T-cell (primary cell): ENCODE measurements around the gene NFKBIL1. TPM values are rescaled to one million over a fixed set of nuclear protein-coding genes. Genes with fewer than 3 reads are reported as not detected.

ENCODE experiments used
- ATAC-seq, 4 experiments: fragments of 200-7000 bp in 3 of 4; fragments of 150-1000 bp in 1 of 4; cut with Tn5 transposase; replicated peaks in 1 of 4; 1 replicate in 3 of 4; 2 replicates in 1 of 4; pipeline ENCODE4 v1.10.0; 2021; ENCODE audit warnings: moderate library complexity in 3 of 4, mild to moderate bottlenecking in 2 of 4, moderate number of reproducible peaks in 1 of 4
- CTCF ChIA-PET, 2 donors: fragments of 300-600 bp; sonication (Branson Sonifier 250); formaldehyde crosslinking; loops; one replicate each; lab custom pipeline; 2022; ENCODE audit warnings: antibody characterized with exemption in 2 of 2; lab: Charles Lee
- POLR2A ChIA-PET, 2 donors: fragments of 300-600 bp; sonication (Branson Sonifier 250); formaldehyde crosslinking; loops; one replicate each; lab custom pipeline; 2022; ENCODE audit warnings: antibody characterized with exemption in 2 of 2; lab: Charles Lee
- DNase-seq, 35 experiments: peaks; one replicate each; pipeline versions ENCODE4 v3.0.0 to v3.0.0-alpha.2; 2013 to 2023
- H3K27ac ChIP-seq: one replicate; pipeline ENCODE4 v1.5.1; 2013; ENCODE audit warnings: low read length
- H3K27me3 ChIP-seq, 2 experiments: replicated peaks in 1 of 2; 1 replicate in 1 of 2; 2 replicates in 1 of 2; pipeline versions ENCODE4 v1.6.1 to v1.7.0; 2013; ENCODE audit warnings: low read length in 1 of 2, mixed read lengths in 1 of 2; ENCODE audit not compliant: control insufficient read depth in 2 of 2, insufficient read depth in 2 of 2; ENCODE audit errors: extremely low read depth in 1 of 2
- H3K36me3 ChIP-seq, 2 donors: 1 replicate in 1 of 2; 2 replicates in 1 of 2; pipeline versions ENCODE4 v1.6.1 to v1.7.0; 2013; ENCODE audit warnings: low read length in 1 of 2; ENCODE audit not compliant: control insufficient read depth in 2 of 2, insufficient read depth in 1 of 2; ENCODE audit errors: extremely low read depth in 1 of 2
- H3K4me1 ChIP-seq, 2 experiments: 1 replicate in 1 of 2; 2 replicates in 1 of 2; pipeline versions ENCODE4 v1.6.1 to v1.7.0; 2013; ENCODE audit warnings: low read length in 2 of 2, mixed read lengths in 1 of 2; ENCODE audit not compliant: insufficient read depth in 2 of 2, control insufficient read depth in 1 of 2; ENCODE audit errors: extremely low read depth in 1 of 2
- H3K4me3 ChIP-seq, 2 donors: 1 replicate in 1 of 2; 2 replicates in 1 of 2; pipeline versions ENCODE4 v1.5.1 to v1.7.0; 2013; ENCODE audit warnings: mild to moderate bottlenecking in 2 of 2, low read length in 1 of 2, moderate library complexity in 1 of 2; ENCODE audit not compliant: control insufficient read depth in 1 of 2; ENCODE audit errors: extremely low read depth in 1 of 2
- H3K9me3 ChIP-seq: 2 replicates; pipeline ENCODE4 v1.7.0; 2013
- H3K27ac Mint-ChIP-seq, 2 donors: one replicate each; pipeline ENCODE4 v1.8.0; 2020 to 2021; ENCODE audit warnings: mild to moderate bottlenecking in 2 of 2, mixed read lengths in 2 of 2
- H3K27me3 Mint-ChIP-seq, 2 donors: one replicate each; pipeline ENCODE4 v1.8.0; 2021 to 2022; ENCODE audit warnings: mixed read lengths in 2 of 2
- H3K36me3 Mint-ChIP-seq: one replicate; pipeline ENCODE4 v1.8.0; 2021; ENCODE audit warnings: mixed read lengths
- H3K4me1 Mint-ChIP-seq, 3 donors: one replicate each; pipeline ENCODE4 v1.8.0; 2020 to 2022; ENCODE audit warnings: mixed read lengths in 3 of 3, mild to moderate bottlenecking in 1 of 3
- H3K4me3 Mint-ChIP-seq, 3 donors: one replicate each; pipeline ENCODE4 v1.8.0; 2020 to 2022; ENCODE audit warnings: mild to moderate bottlenecking in 3 of 3, mixed read lengths in 3 of 3, moderate library complexity in 3 of 3
- H3K9me3 Mint-ChIP-seq, 3 donors: one replicate each; pipeline ENCODE4 v1.8.0; 2020 to 2022; ENCODE audit warnings: mixed read lengths in 3 of 3
- WGBS: methylation state at CpG from one replicate; pipeline ENCODE4 v1.1.5; 2013; ENCODE audit warnings: missing lambda C conversion rate; ENCODE audit not compliant: insufficient coverage; 5-methylcytosine and 5-hydroxymethylcytosine counted together
- total RNA-seq, 35 experiments: library from RNA in 6 of 35; stranded (reverse) in 6 of 35; fragments of 120-200 nt in 1 of 35; gene quantifications; one replicate each; pipeline versions ENCODE4 v1.2.1 to v1.2.4 and lab custom pipeline; 2013 to 2026

NFKBIL1 gene
- total RNA-seq, 5 donors from 2014 or later (not counting 1 experiment from before 2014, with no cell fraction given) = 6.9 to 17.1 (median 11.6) TPM

DNA sequence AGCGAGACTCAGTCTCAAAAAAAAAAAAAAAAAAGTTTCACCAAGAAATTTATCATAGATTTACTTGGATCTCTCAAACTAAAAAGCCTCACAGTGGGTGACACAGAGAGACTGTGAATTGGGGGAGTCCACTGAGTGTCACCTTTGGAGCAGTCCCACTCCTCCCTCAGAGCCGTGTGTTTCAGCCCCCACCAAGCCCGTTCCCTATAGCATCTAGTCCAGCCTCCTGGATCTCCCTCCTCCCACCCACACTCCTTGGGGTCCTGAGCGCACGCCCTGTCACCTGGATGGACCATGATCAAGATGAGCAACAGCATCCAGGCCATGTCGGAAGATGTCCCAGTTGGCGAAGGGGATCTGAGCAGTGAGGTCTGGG is 45.0 kb downstream of the NFKBIL1 start:
- ATAC-seq = peak; percentile 2 to 23 (median 6)
- no peaks in the 10 kb centered on the region for H3K36me3 ChIP-seq
- H3K4me3 Mint-ChIP-seq = peak overlapping the region; percentile 51 to 66 (median 58)
- H3K9me3 Mint-ChIP-seq = no peaks in the 10 kb centered on the region
- H3K36me3 Mint-ChIP-seq = no peaks in the 10 kb centered on the region
- no CpG with 5 or more reads among the region's 7 CpGs for WGBS
- H3K9me3 ChIP-seq = no peaks in the 10 kb centered on the region
- no peaks in the 10 kb centered on the region for H3K27me3 Mint-ChIP-seq
- CTCF ChIA-PET = interaction anchor here (0.6 to 8.7 kb wide), 9 partner anchors 9 to 238 kb away, joined by 3 to 244 read pairs (median 4); partner anchors contain the start of genes ATP6V1G2 (in 1 of the 2), LST1 (in 1 of the 2), LTB (in 1 of the 2) and NFKBIL1 (in 1 of the 2)
- peak overlapping the region; percentile 60 for H3K27ac ChIP-seq
- H3K4me1 ChIP-seq = peaks cover 34 to 78% of the 10 kb centered on the region in 2 experiments
- peaks cover 59 to 78% (median 70%) of the 10 kb centered on the region in 3 donors for H3K4me1 Mint-ChIP-seq
- H3K27me3 ChIP-seq = no peaks in the 10 kb centered on the region
- POLR2A ChIA-PET = interaction anchor here in 1 of 2 donors (1.3 kb wide), 1 partner anchor 18 kb away, joined by 6 read pairs; the partner anchor contains the start of gene TNF
- DNase-seq = no peak
- peak overlapping the region in 1 of 2 donors; percentile 42 for H3K4me3 ChIP-seq
- H3K27ac Mint-ChIP-seq = peak overlapping the region; percentile 91 to 93

DNA sequence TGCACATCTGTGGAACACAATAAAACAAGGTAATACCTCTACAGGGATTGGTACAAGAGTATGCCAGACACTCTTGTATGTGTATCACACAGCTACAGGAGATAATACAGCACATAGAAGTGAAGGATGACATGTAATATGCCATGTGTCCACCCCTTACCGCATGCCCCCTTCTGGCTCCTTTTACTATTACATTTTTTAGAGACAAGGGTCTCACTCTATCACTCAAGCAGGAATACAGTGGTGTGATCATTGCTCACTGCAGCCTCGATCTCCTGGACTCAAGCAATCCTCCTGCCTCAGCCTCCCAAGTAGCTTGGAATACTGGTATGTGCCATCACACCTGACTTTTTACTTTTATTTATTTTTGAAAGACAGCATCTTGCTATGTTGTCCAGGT is 49.6 kb downstream of the NFKBIL1 start:
- Mint-ChIP-seq H3K4me3 (peak overlapping the region in 2 of 3 donors; percentile 31 to 65), H3K9me3 (no peaks in the 10 kb centered on the region), H3K4me1 (peaks cover 52 to 55% (median 53%) of the 10 kb centered on the region in 3 donors), H3K27ac (peak overlapping the region; percentile 77 to 88), H3K36me3 (no peaks in the 10 kb centered on the region), H3K27me3 (no peaks in the 10 kb centered on the region)
- DNase-seq (peak in 27 of 35 experiments; percentile 22 to 83 (median 43)), ATAC-seq (peak; percentile 70 to 81 (median 78))
- Histone ChIP-seq H3K27ac (peak overlapping the region; percentile 9), H3K36me3 (no peaks in the 10 kb centered on the region), H3K27me3 (no peaks in the 10 kb centered on the region), H3K4me1 (peaks cover 29 to 64% of the 10 kb centered on the region in 2 experiments), H3K9me3 (no peaks in the 10 kb centered on the region), H3K4me3 (no peak overlapping the region)
- CTCF ChIA-PET = interaction anchor here (1.0 to 8.7 kb wide), 12 partner anchors 8 to 102 kb away, joined by 3 to 244 read pairs (median 13); partner anchors contain the start of genes LTB (in 2 of the 2), ATP6V1G2 (in 1 of the 2), DDX39B (in 1 of the 2) and LST1 (in 1 of the 2)
- POLR2A ChIA-PET = interaction anchor here in 1 of 2 donors (0.6 to 1.6 kb wide), 5 partner anchors 14 to 259 kb away, joined by 3 to 5 read pairs (median 3); no protein-coding TSS in a partner anchor
- 0% methylated on average over 1 of the region's 2 CpGs for WGBS

DNA sequence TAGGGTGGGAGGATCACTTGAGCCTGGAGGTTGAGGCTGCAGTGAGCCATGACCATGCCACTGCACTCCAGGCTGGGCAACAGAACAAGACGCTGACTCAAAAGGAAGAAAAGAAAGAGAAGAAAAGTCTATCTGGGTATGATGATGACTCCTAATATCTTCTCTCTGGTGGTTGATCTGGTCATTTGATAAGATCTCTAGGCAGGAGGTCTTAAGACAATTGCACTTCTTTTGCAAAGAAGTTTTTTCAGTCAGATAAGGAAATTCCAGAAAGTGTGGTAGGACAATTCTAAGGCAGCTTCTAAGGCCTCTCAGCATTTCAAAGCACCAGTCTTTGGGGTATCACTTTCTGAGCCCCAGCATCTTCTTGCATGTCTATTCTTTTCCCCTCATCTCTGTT is 59.9 kb downstream of the NFKBIL1 start:
- Mint-ChIP-seq H3K36me3 (no peaks in the 10 kb centered on the region), H3K27ac (no peak overlapping the region), H3K9me3 (no peaks in the 10 kb centered on the region), H3K27me3 (peaks cover 0 to 2% of the 10 kb centered on the region in 2 donors), H3K4me1 (no peaks in the 10 kb centered on the region), H3K4me3 (no peak overlapping the region)
- Histone ChIP-seq H3K27ac (no peak overlapping the region), H3K4me1 (no peaks in the 10 kb centered on the region), H3K4me3 (no peak overlapping the region), H3K27me3 (peaks cover 0 to under 1% of the 10 kb centered on the region in 2 experiments), H3K36me3 (no peaks in the 10 kb centered on the region), H3K9me3 (no peaks in the 10 kb centered on the region)
- DNase-seq = no peak
- ATAC-seq = no peak
- ChIA-PET CTCF (interaction anchor here in 1 of 2 donors (0.7 kb wide), 1 partner anchor 49 kb away, joined by 4 read pairs; the partner anchor contains the start of gene APOM), POLR2A (no interaction called here)
- no CpG with 5 or more reads among the region's 1 CpG for WGBS

Other genes starting within 250 kb of the NFKBIL1 start
- 1,000 to 10,000 TPM; 6,093 to 7,629 (median 6,896) TPM for gene HLA-B, start 190.4 kb upstream of the NFKBIL1 start, total RNA-seq
- gene MICA, start 144.0 kb upstream of the NFKBIL1 start, total RNA-seq = 10 to 100 TPM in 4 of 5 donors, 1 to 10 TPM in 1; 5.5 to 24.0 (median 14.9) TPM
- 10 to 100 TPM; 15.7 to 21.7 (median 16.1) TPM for gene MICB, start 49.5 kb upstream of the NFKBIL1 start, total RNA-seq
- not detected for gene MCCD1, start 18.6 kb upstream of the NFKBIL1 start, total RNA-seq
- 100 to 1,000 TPM; 507 to 669 (median 631) TPM for gene DDX39B, start 5.6 kb upstream of the NFKBIL1 start, total RNA-seq
- gene ATP6V1G2, start 1.0 kb upstream of the NFKBIL1 start, total RNA-seq = 1 to 10 TPM; 3.1 to 5.7 (median 4.1) TPM
- 10 to 100 TPM; 12.5 to 23.9 (median 17.9) TPM for gene LTA, start 24.7 kb downstream of the NFKBIL1 start, total RNA-seq
- 10 to 100 TPM; 13.8 to 28.0 (median 25.0) TPM for gene TNF, start 28.0 kb downstream of the NFKBIL1 start, total RNA-seq
- gene LTB, start 34.8 kb downstream of the NFKBIL1 start, total RNA-seq = 100 to 1,000 TPM; 398 to 926 (median 813) TPM
- gene LST1, start 38.7 kb downstream of the NFKBIL1 start, total RNA-seq = 10 to 100 TPM; 13.4 to 28.0 (median 20.4) TPM
- gene NCR3, start 45.4 kb downstream of the NFKBIL1 start, total RNA-seq = 10 to 100 TPM; 13.6 to 38.0 (median 16.0) TPM
- 10 to 100 TPM in 4 of 5 donors, 1 to 10 TPM in 1; 7.6 to 54.3 (median 18.1) TPM for gene AIF1, start 67.6 kb downstream of the NFKBIL1 start, total RNA-seq
- 100 to 1,000 TPM; 222 to 246 (median 230) TPM for gene PRRC2A, start 73.1 kb downstream of the NFKBIL1 start, total RNA-seq
- 100 to 1,000 TPM; 257 to 317 (median 301) TPM for gene BAG6, start 105.1 kb downstream of the NFKBIL1 start, total RNA-seq
- 1 to 10 TPM; 1.4 to 3.6 (median 3.2) TPM for gene APOM, start 108.3 kb downstream of the NFKBIL1 start, total RNA-seq
- 10 to 100 TPM; 16.3 to 36.2 (median 33.4) TPM for gene C6orf47, start 113.2 kb downstream of the NFKBIL1 start, total RNA-seq
- 10 to 100 TPM; 13.0 to 27.6 (median 23.3) TPM for gene GPANK1, start 117.4 kb downstream of the NFKBIL1 start, total RNA-seq
- gene CSNK2B, start 118.5 kb downstream of the NFKBIL1 start, total RNA-seq = 100 to 1,000 TPM in 4 of 5 donors, 10 to 100 TPM in 1; 98.4 to 129 (median 126) TPM
- 10 to 100 TPM; 29.7 to 50.5 (median 40.9) TPM for gene LY6G5B, start 122.4 kb downstream of the NFKBIL1 start, total RNA-seq
- gene LY6G5C, start 133.5 kb downstream of the NFKBIL1 start, total RNA-seq = 1 to 10 TPM in 4 of 5 donors, under 1 TPM in 1; 0.75 to 8.8 (median 5.8) TPM
- 10 to 100 TPM; 58.2 to 74.4 (median 61.2) TPM for gene ABHD16A, start 155.7 kb downstream of the NFKBIL1 start, total RNA-seq
- gene LY6G6F, start 159.3 kb downstream of the NFKBIL1 start, total RNA-seq = not detected
- gene LY6G6D, start 167.7 kb downstream of the NFKBIL1 start, total RNA-seq = not detected
- not detected for gene LY6G6C, start 174.1 kb downstream of the NFKBIL1 start, total RNA-seq
- gene MPIG6B, start 175.8 kb downstream of the NFKBIL1 start, total RNA-seq = 1 to 10 TPM in 1 of 5 donors, under 1 TPM in 4; 0.26 to 2.6 (median 0.30) TPM
- 10 to 100 TPM in 4 of 5 donors, 1 to 10 TPM in 1; 9.0 to 13.2 (median 11.5) TPM for gene DDAH2, start 181.7 kb downstream of the NFKBIL1 start, total RNA-seq
- 100 to 1,000 TPM in 4 of 5 donors, 10 to 100 TPM in 1; 89.5 to 146 (median 112) TPM for gene CLIC1, start 188.9 kb downstream of the NFKBIL1 start, total RNA-seq
- 10 to 100 TPM; 13.7 to 22.4 (median 14.4) TPM for gene MSH5, start 192.4 kb downstream of the NFKBIL1 start, total RNA-seq
- 10 to 100 TPM in 1 of 5 donors, 1 to 10 TPM in 4; 3.1 to 10.7 (median 4.1) TPM for gene SAPCD1, start 215.0 kb downstream of the NFKBIL1 start, total RNA-seq
- gene VWA7, start 229.7 kb downstream of the NFKBIL1 start, total RNA-seq = 1 to 10 TPM; 1.4 to 8.0 (median 2.1) TPM
- 10 to 100 TPM; 44.4 to 71.0 (median 62.5) TPM for gene VARS1, start 248.1 kb downstream of the NFKBIL1 start, total RNA-seq